Liver (tissue), 9 donors: ENCODE data around the gene TMEM45A. TPM values are rescaled to one million over a fixed set of nuclear protein-coding genes. Genes with fewer than 3 reads are reported as not detected.

Source experiments
- DNase-seq: peaks from one replicate; pipeline ENCODE4 v3.0.0-alpha.2; 2017; ENCODE audit warnings: low spot score
- H3K27ac ChIP-seq, 2 donors: one replicate each; pipeline ENCODE4 v1.7.0; 2013; ENCODE audit warnings: inconsistent platforms in 2 of 2, low read length in 2 of 2, control low read depth in 1 of 2, low read depth in 1 of 2, mild to moderate bottlenecking in 1 of 2
- H3K27me3 ChIP-seq, 4 donors: one replicate each; pipeline versions ENCODE4 v1.6.1 to v1.7.0; 2013; ENCODE audit warnings: low read length in 3 of 4, inconsistent platforms in 1 of 4, mild to moderate bottlenecking in 1 of 4, moderate library complexity in 1 of 4; ENCODE audit not compliant: control insufficient read depth in 4 of 4, insufficient read depth in 4 of 4
- H3K36me3 ChIP-seq, 4 donors: one replicate each; pipeline versions ENCODE4 v1.6.1 to v1.7.0; 2013; ENCODE audit warnings: low read length in 3 of 4, mild to moderate bottlenecking in 3 of 4, low read depth in 1 of 4, moderate library complexity in 1 of 4; ENCODE audit not compliant: control insufficient read depth in 4 of 4, insufficient read depth in 3 of 4
- H3K4me1 ChIP-seq, 4 donors: one replicate each; pipeline versions ENCODE4 v1.6.1 to v1.7.0; 2013; ENCODE audit warnings: low read length in 3 of 4, mild to moderate bottlenecking in 3 of 4, moderate library complexity in 1 of 4; ENCODE audit not compliant: control insufficient read depth in 4 of 4, insufficient read depth in 4 of 4
- H3K4me3 ChIP-seq, 3 donors: one replicate each; pipeline versions ENCODE4 v1.6.1 to v1.7.0; 2013; ENCODE audit warnings: low read length in 3 of 3, control low read depth in 1 of 3, low read depth in 1 of 3, mild to moderate bottlenecking in 1 of 3
- H3K9ac ChIP-seq, 2 donors: one replicate each; pipeline ENCODE4 v1.7.0; 2013; ENCODE audit warnings: low read length in 2 of 2, mild to moderate bottlenecking in 2 of 2, moderate library complexity in 2 of 2, control low read depth in 1 of 2, low read depth in 1 of 2
- H3K9me3 ChIP-seq, 4 donors: one replicate each; pipeline versions ENCODE4 v1.6.1 to v1.7.0; 2013; ENCODE audit warnings: low read length in 3 of 4; ENCODE audit not compliant: control insufficient read depth in 4 of 4
- ATF3 ChIP-seq: IDR thresholded peaks from 2 replicates; pipeline ENCODE4 v1.6.1; 2016; ENCODE audit warnings: antibody characterized with exemption
- CTCF ChIP-seq: fragments of 150-350 bp; IDR thresholded peaks from 2 replicates; pipeline ENCODE4 v1.5.1; 2017; ENCODE audit warnings: improper control_type of control experiment, low read depth, low read length; ENCODE audit not compliant: missing input control
- EGR1 ChIP-seq, 2 donors: IDR thresholded peaks; 2 replicates each; pipeline ENCODE4 v1.6.1; 2016 to 2018; ENCODE audit warnings: antibody characterized with exemption in 2 of 2, low read depth in 2 of 2
- FOXA1 ChIP-seq: IDR thresholded peaks from 2 replicates; pipeline ENCODE4 v1.6.1; 2016; ENCODE audit warnings: antibody characterized with exemption
- FOXA2 ChIP-seq: IDR thresholded peaks from 2 replicates; pipeline ENCODE4 v1.6.1; 2016; ENCODE audit warnings: antibody characterized with exemption
- GABPA ChIP-seq, 2 donors: IDR thresholded peaks in 1 of 2; conservative IDR thresholded peaks in 1 of 2; 2 replicates each; pipeline ENCODE4 v1.6.1; 2016; ENCODE audit warnings: antibody characterized with exemption in 2 of 2, mild to moderate bottlenecking in 1 of 2, moderate library complexity in 1 of 2
- HNF4A ChIP-seq, 2 donors: conservative IDR thresholded peaks; 2 replicates each; pipeline ENCODE4 v1.6.1; 2016; ENCODE audit warnings: antibody characterized with exemption in 2 of 2, mild to moderate bottlenecking in 2 of 2
- HNF4G ChIP-seq: IDR thresholded peaks from 2 replicates; pipeline ENCODE4 v1.6.1; 2016; ENCODE audit warnings: antibody characterized with exemption
- JUND ChIP-seq, 2 donors: IDR thresholded peaks; 2 replicates each; pipeline ENCODE4 v1.6.1; 2016; ENCODE audit warnings: antibody characterized with exemption in 2 of 2
- MAX ChIP-seq: IDR thresholded peaks from 2 replicates; pipeline ENCODE4 v1.6.1; 2016; ENCODE audit warnings: antibody characterized with exemption
- NR2F2 ChIP-seq: IDR thresholded peaks from 2 replicates; pipeline ENCODE4 v1.6.1; 2016; ENCODE audit warnings: antibody characterized with exemption
- RAD21 ChIP-seq, 2 donors: IDR thresholded peaks; 2 replicates each; pipeline ENCODE4 v1.6.1; 2016; ENCODE audit warnings: antibody characterized with exemption in 2 of 2, mild to moderate bottlenecking in 2 of 2
- RXRA ChIP-seq, 2 donors: IDR thresholded peaks; 2 replicates each; pipeline ENCODE4 v1.6.1; 2017 to 2018; ENCODE audit warnings: antibody characterized with exemption in 2 of 2, mild to moderate bottlenecking in 1 of 2
- SP1 ChIP-seq: IDR thresholded peaks from 2 replicates; pipeline ENCODE4 v1.6.1; 2018; ENCODE audit warnings: antibody characterized with exemption, mild to moderate bottlenecking
- ZBTB33 ChIP-seq: IDR thresholded peaks from 2 replicates; pipeline ENCODE4 v1.6.1; 2016; ENCODE audit warnings: antibody characterized with exemption
- WGBS: extraction: QIAGEN DNeasy Blood & Tissue Kit; methylation state at CpG from one replicate; pipeline ENCODE4 v1.1.7; 2013; 5-methylcytosine and 5-hydroxymethylcytosine counted together
- polyA plus RNA-seq, 2 donors: library from polyadenylated mRNA; stranded (reverse) in 1 of 2; unstranded in 1 of 2; fragments of 200-250 nt in 1 of 2; fragments of >200 nt in 1 of 2; fragmentation: Nextera tagmentation in 1 of 2; extraction: Ambion mirVana in 1 of 2; gene quantifications; one replicate each; pipeline versions ENCODE4 v1.2.1 to v1.2.3, GENCODE V29; 2013 to 2015
- total RNA-seq, 2 donors: library from RNA; depleted of rRNA; stranded (reverse); fragments of >200 nt; gene quantifications; one replicate each; pipeline ENCODE4 v1.2.3, GENCODE V29; 2014
- donor health status: healthy.
- donor health status: healthy.
- donor health status: healthy.
- donor health status: healthy.
- donor health status: healthy.

TMEM45A gene
- total and polyA plus RNA-seq, 4 donors = 7.1 to 65.8 (median 45.1) TPM

GRCh38 chr3:100532411-100532810 is 40.0 kb downstream of the TMEM45A start:
- no peak for DNase-seq
- 89% methylated on average over 6 of the region's 6 CpGs for WGBS

GRCh38 chr3:100533176-100533575 is 40.8 kb downstream of the TMEM45A start:
- no peaks in the 10 kb centered on the region for H3K36me3 ChIP-seq
- H3K9me3 ChIP-seq = no peaks in the 10 kb centered on the region
- H3K9ac ChIP-seq = no peak overlapping the region
- no peak overlapping the region for H3K27ac ChIP-seq
- DNase-seq = no peak
- H3K27me3 ChIP-seq = no peaks in the 10 kb centered on the region
- 91% methylated on average over 3 of the region's 3 CpGs for WGBS
- no peak overlapping the region for H3K4me3 ChIP-seq
- no peak for TF ChIP-seq CTCF
- no peak for TF ChIP-seq JUND (IDR thresholded peaks at IDR 0.05)
- TF ChIP-seq ATF3 = no peak
- TF ChIP-seq FOXA1 = no peak
- no peak for TF ChIP-seq SP1
- peaks cover 8 to 25% (median 10%) of the 10 kb centered on the region in 4 donors for H3K4me1 ChIP-seq

More at GRCh38 chr3:100532411-100532810, 40.0 kb downstream of the TMEM45A start:
- Histone ChIP-seq H3K27me3 (no peaks in the 10 kb centered on the region), H3K9me3 (no peaks in the 10 kb centered on the region), H3K36me3 (no peaks in the 10 kb centered on the region), H3K27ac (no peak overlapping the region), H3K4me1 (peaks cover 8 to 27% (median 10%) of the 10 kb centered on the region in 4 donors), H3K4me3 (no peak overlapping the region), H3K9ac (no peak overlapping the region)
- TF ChIP-seq SP1 (no peak), HNF4G (no peak), RXRA (IDR thresholded peaks at IDR 0.05) (no peak), ATF3 (no peak), NR2F2 (no peak), EGR1 (IDR thresholded peaks at IDR 0.05; ENCODE audit: low read depth in 2 of 2) (no peak), MAX (no peak), FOXA1 (no peak), HNF4A (conservative IDR thresholded peaks at IDR 0.05) (no peak), ZBTB33 (no peak), CTCF (no peak), GABPA (IDR thresholded peaks at IDR 0.05 in 1 of 2, conservative IDR thresholded peaks at IDR 0.05 in 1 of 2) (no peak), RAD21 (IDR thresholded peaks at IDR 0.05) (no peak), FOXA2 (no peak), JUND (IDR thresholded peaks at IDR 0.05) (no peak)
